NCI-H446 (cell line): ENCODE results near the gene ACADSB.

Source experiments
- DNase-seq, 2 experiments: peaks; one replicate each; lab custom pipeline; 2025; lab: John Stamatoyannopoulos, UW

Gene ACADSB

GRCh38 chr10:123100030-123100762 is 91.4 kb downstream of the ACADSB start:
- DNase-seq, result no peak

GRCh38 chr10:123101872-123102271 is 93.1 kb downstream of the ACADSB start:
- no peak for DNase-seq

DNA sequence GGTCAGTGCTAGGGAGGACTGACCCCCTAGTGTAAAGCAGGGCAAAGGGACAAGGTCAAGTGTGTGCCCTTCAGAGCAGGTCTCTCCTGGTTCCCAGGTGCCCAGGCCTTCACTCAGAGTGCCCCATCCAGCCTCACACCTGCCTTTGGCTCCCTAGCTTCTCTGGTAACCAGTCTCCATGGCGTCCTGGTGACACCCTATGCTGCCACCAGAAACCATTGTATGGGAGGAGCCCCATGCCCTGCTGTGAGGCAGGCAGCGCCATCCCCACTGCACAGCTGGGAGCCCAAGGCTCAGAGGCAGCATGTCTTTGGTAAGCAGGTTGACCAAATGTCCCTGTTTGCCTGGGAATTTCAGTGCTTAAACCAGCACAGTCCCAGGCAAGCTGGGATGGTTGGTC is 93.9 kb downstream of the ACADSB start:
- DNase-seq, result no peak

GRCh38 chr10:123103944-123104343 is 95.1 kb downstream of the ACADSB start:
- no peak for DNase-seq
